ENCODE data around the gene GLIPR1. TPM values are rescaled to one million over a fixed set of nuclear protein-coding genes. Genes with fewer than 3 reads are reported as not detected.
A peak's percentile ranks its signal among the peaks of the same experiment; 100 is the strongest.

Gene GLIPR1
- total RNA-seq, 1 experiment from 2014 or later, result 0.13 TPM

DNA sequence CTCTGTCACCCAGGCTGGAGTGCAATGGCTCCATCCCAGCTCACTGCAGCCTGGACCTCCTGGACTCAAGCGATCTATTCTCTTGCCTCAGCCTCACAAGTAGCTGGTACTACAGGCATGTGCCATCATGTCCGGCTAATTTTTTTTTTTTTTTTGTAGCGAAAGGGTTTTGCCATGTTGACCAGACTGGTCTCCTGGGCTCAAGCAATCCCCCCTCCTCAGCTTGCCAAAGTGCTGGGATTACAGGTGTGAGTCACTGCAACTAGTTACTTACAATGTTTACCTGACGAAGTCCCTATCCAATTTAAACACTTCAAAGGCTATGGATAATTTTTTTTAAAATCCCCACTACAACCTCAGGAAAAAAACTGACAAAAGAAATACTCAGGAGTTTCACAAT, 29.1 kb downstream of the GLIPR1 start:
- Histone ChIP-seq H2BK5ac (ENCODE audit: insufficient read length, low read length) (no peak overlapping the region), H3K4me1 (ENCODE audit: insufficient read depth, low read length) (no peaks in the 10 kb centered on the region), H3K4ac (ENCODE audit: low read depth, low read length) (no peak overlapping the region), H3K4me2 (ENCODE audit: insufficient read depth, insufficient read length, low read length) (no peak overlapping the region), H3K23ac (ENCODE audit: insufficient read length, low read depth, low read length) (no peak overlapping the region), H3K56ac (ENCODE audit: insufficient read length, low read depth, low read length) (no peak overlapping the region), H2BK12ac (ENCODE audit: insufficient read length, low read depth, low read length) (no peak overlapping the region), H4K20me1 (ENCODE audit: control insufficient read depth, insufficient read depth, insufficient read length) (no peaks in the 10 kb centered on the region), H4K91ac (ENCODE audit: insufficient read length, low read depth, low read length) (no peak overlapping the region), H3T11ph (ENCODE audit: low read length) (no peak overlapping the region), H3K23me2 (ENCODE audit: insufficient read length, low read depth, low read length, poor library complexity, severe bottlenecking) (no peaks in the 10 kb centered on the region), H4K8ac (replicated peaks; ENCODE audit: insufficient read length, low read depth, low read length) (no peak overlapping the region), H3K79me1 (ENCODE audit: insufficient read depth, low read depth, low read length, poor library complexity, severe bottlenecking) (peaks cover 2% of the 10 kb centered on the region), H2BK20ac (ENCODE audit: low read depth, low read length, poor library complexity, severe bottlenecking) (no peak overlapping the region), H3K9ac (ENCODE audit: extremely low read depth, insufficient read length, low read length) (no peak overlapping the region), H3K9me3 (ENCODE audit: control insufficient read depth, low read depth, low read length) (no peaks in the 10 kb centered on the region), H2AFZ (ENCODE audit: low read length) (no peak overlapping the region), H2AK5ac (ENCODE audit: insufficient read length, low read length) (no peak overlapping the region), H4K5ac (ENCODE audit: insufficient read length, low read depth, low read length) (no peak overlapping the region), H2BK120ac (ENCODE audit: low read depth, low read length, poor library complexity, severe bottlenecking) (no peak overlapping the region), H3K27me3 (ENCODE audit: insufficient read depth, low read length) (no peaks in the 10 kb centered on the region), H3K14ac (ENCODE audit: insufficient read depth, low read length) (no peak overlapping the region), H2BK15ac (ENCODE audit: low read depth, low read length) (no peak overlapping the region), H3K27ac (ENCODE audit: insufficient read length, low read depth, low read length) (no peak overlapping the region), H3K79me2 (ENCODE audit: insufficient read depth, low read length) (peaks cover 23% of the 10 kb centered on the region; the same call in 1 of the 2 replicates), H3K18ac (ENCODE audit: insufficient read length, low read depth, low read length) (no peak overlapping the region)
- Mint-ChIP-seq H3K36me3 (ENCODE audit: insufficient read depth in 1 of 3, low read depth in 3 of 3) (peaks cover 4 to 29% (median 25%) of the 10 kb centered on the region in 3 experiments), H3K27me3 (ENCODE audit: low read depth) (no peaks in the 10 kb centered on the region), H3K4me1 (peaks cover 12 to 17% of the 10 kb centered on the region in 2 experiments), H3K9me3 (no peaks in the 10 kb centered on the region), H3K4me3 (peak overlapping the region; percentile 95 to 99), H3K27ac (no peak overlapping the region; a peak in 1 of 7 replicates)
- no peak for TF ChIP-seq CTCF (conservative IDR thresholded peaks at IDR 0.05)
- DNase-seq, result no peak
- no CpG with 5 or more reads among the region's 4 CpGs for WGBS (ENCODE audit: extremely low coverage, insufficient read length, low lambda C conversion rate)
